MM.1S (cell line): ENCODE results near the gene C3orf20.

Experiments used
- CTCF ChIP-seq: fragments of 300-600 bp; sonication (generic); IDR thresholded peaks from 2 replicates; pipeline ENCODE4 v1.5.1; 2016; ENCODE audit warnings: antibody characterized with exemption, low read length, mixed read lengths
- EZH2 ChIP-seq: fragments of 300-600 bp; sonication (generic); optimal IDR thresholded peaks from 2 replicates; pipeline ENCODE3; 2017; ENCODE audit warnings: low read depth, mild to moderate bottlenecking, antibody characterized with exemption, low read length, mixed read lengths
- EZH2phosphoT487 ChIP-seq: fragments of 300-600 bp; sonication (generic); IDR thresholded peaks from 2 replicates; pipeline ENCODE4 v1.6.1; 2018; ENCODE audit warnings: antibody characterized with exemption, low read length

- TF ChIP-seq EZH2 (no peak), CTCF (no peak), EZH2phosphoT487 (no peak)
Observed at GRCh38 chr3:14801668-14802380, 126.9 kb downstream of the C3orf20 start.
